IMR-90 (cell line): ENCODE data around the gene STAU1. TPM values are rescaled to one million over a fixed set of nuclear protein-coding genes. Genes with fewer than 3 reads are reported as not detected.

Experiments used
- ATAC-seq: fragments of 200-7000 bp; cut with Tn5 transposase; 2 replicates; pipeline ENCODE4 v1.9.1; 2020; ENCODE audit warnings: low read depth, mild to moderate bottlenecking, moderate library complexity
- BruUV-seq: library from RNA; stranded (reverse); fragments of 400-500 nt; replicated peaks from 2 replicates; lab custom pipeline; 2021; lab: Mats Ljungman, UMichigan
- CTCF ChIA-PET: fragments of 300-600 bp; formaldehyde crosslinking; extraction: SDS; loops from one replicate; lab custom pipeline; 2021; ENCODE audit warnings: antibody characterized with exemption; lab: Yijun Ruan, JAX
- POLR2A ChIA-PET: fragments of 300-600 bp; sonication (Branson Sonifier 250); formaldehyde crosslinking; loops from one replicate; lab custom pipeline; 2022; ENCODE audit warnings: antibody characterized with exemption; ENCODE audit not compliant: unreplicated experiment; lab: Charles Lee
- DNase-seq: peaks from one replicate; pipeline ENCODE4 v3.0.0; 2013
- H2AFZ ChIP-seq: replicated peaks from 2 replicates; pipeline ENCODE3; 2013; ENCODE audit warnings: low read length, mild to moderate bottlenecking; ENCODE audit not compliant: poor library complexity
- H2AK5ac ChIP-seq: 2 replicates; pipeline ENCODE4 v1.6.1; 2013; ENCODE audit warnings: low read depth, low read length, inconsistent platforms
- H2AK9ac ChIP-seq: replicated peaks from 2 replicates; pipeline ENCODE3; 2013; ENCODE audit warnings: mild to moderate bottlenecking, low read depth, low read length, moderate library complexity; ENCODE audit not compliant: poor library complexity
- H2BK120ac ChIP-seq: 2 replicates; pipeline ENCODE4 v1.6.1; 2013; ENCODE audit warnings: low read depth, low read length, inconsistent platforms
- H2BK15ac ChIP-seq: 3 replicates; pipeline ENCODE4 v1.6.1; 2013; ENCODE audit warnings: low read depth, low read length, inconsistent platforms
- H2BK20ac ChIP-seq: 2 replicates; pipeline ENCODE4 v1.6.1; 2013; ENCODE audit warnings: low read depth, mild to moderate bottlenecking, inconsistent platforms, low read length, moderate library complexity
- H2BK5ac ChIP-seq: 2 replicates; pipeline ENCODE4 v1.6.1; 2013; ENCODE audit warnings: mild to moderate bottlenecking, low read depth, low read length, inconsistent platforms; ENCODE audit not compliant: poor library complexity, severe bottlenecking
- H3K14ac ChIP-seq: replicated peaks from 2 replicates; pipeline ENCODE4 v1.6.1; 2013; ENCODE audit warnings: low read depth, low read length, inconsistent platforms
- H3K18ac ChIP-seq: 2 replicates; pipeline ENCODE4 v1.6.1; 2013; ENCODE audit warnings: low read depth, low read length, control low read depth
- H3K23ac ChIP-seq: 2 replicates; pipeline ENCODE4 v1.6.1; 2013; ENCODE audit warnings: low read depth, low read length, inconsistent platforms
- H3K27ac ChIP-seq: 2 replicates; pipeline ENCODE4 v1.5.1; 2013; ENCODE audit warnings: mild to moderate bottlenecking, control low read depth, low read length; ENCODE audit not compliant: insufficient read depth
- H3K27me3 ChIP-seq: 2 replicates; pipeline ENCODE4 v1.6.1; 2013; ENCODE audit warnings: low read length; ENCODE audit not compliant: control insufficient read depth, insufficient read depth
- H3K36me3 ChIP-seq: 2 replicates; pipeline ENCODE4 v1.6.1; 2013; ENCODE audit warnings: low read length, mixed read lengths; ENCODE audit not compliant: control insufficient read depth, insufficient read depth
- H3K4ac ChIP-seq: 2 replicates; pipeline ENCODE4 v1.6.1; 2013; ENCODE audit warnings: low read depth, low read length, inconsistent platforms
- H3K4me1 ChIP-seq: 2 replicates; pipeline ENCODE4 v1.6.1; 2013; ENCODE audit warnings: low read length, mixed read lengths; ENCODE audit not compliant: control insufficient read depth, insufficient read depth
- H3K4me2 ChIP-seq: 2 replicates; pipeline ENCODE4 v1.6.1; 2013; ENCODE audit warnings: low read depth, mild to moderate bottlenecking, control low read depth, low read length, moderate library complexity
- H3K4me3 ChIP-seq: 2 replicates; pipeline ENCODE4 v1.5.1; 2013; ENCODE audit warnings: low read depth, mild to moderate bottlenecking, control low read depth, low read length, moderate library complexity; ENCODE audit not compliant: insufficient read depth
- H3K56ac ChIP-seq: 2 replicates; pipeline ENCODE4 v1.6.1; 2013; ENCODE audit warnings: low read length, inconsistent platforms; ENCODE audit not compliant: insufficient read depth; ENCODE audit errors: extremely low read depth
- H3K79me1 ChIP-seq, 2 experiments: 2 replicates each; pipeline ENCODE4 v1.6.1; 2013; ENCODE audit warnings: low read length in 2 of 2, inconsistent platforms in 1 of 2, low read depth in 1 of 2
- H3K9ac ChIP-seq: 2 replicates; pipeline ENCODE4 v1.6.1; 2013; ENCODE audit warnings: low read depth, low read length, control low read depth
- H3K9me1 ChIP-seq: 2 replicates; pipeline ENCODE4 v1.6.1; 2013; ENCODE audit warnings: low read length, inconsistent platforms; ENCODE audit not compliant: insufficient read depth
- H3K9me3 ChIP-seq: 2 replicates; pipeline ENCODE4 v1.6.1; 2013; ENCODE audit warnings: low read length; ENCODE audit not compliant: control insufficient read depth, insufficient read depth
- H4K20me1 ChIP-seq: 2 replicates; pipeline ENCODE4 v1.6.1; 2013; ENCODE audit warnings: low read length, inconsistent platforms; ENCODE audit not compliant: insufficient read depth
- H4K5ac ChIP-seq: 2 replicates; pipeline ENCODE4 v1.6.1; 2013; ENCODE audit warnings: mild to moderate bottlenecking, low read depth, low read length, control low read depth
- H4K8ac ChIP-seq, 2 experiments: 2 replicates each; pipeline ENCODE4 v1.6.1; 2013; ENCODE audit warnings: low read depth in 2 of 2, low read length in 2 of 2, control low read depth in 1 of 2, inconsistent platforms in 1 of 2
- H4K91ac ChIP-seq: 2 replicates; pipeline ENCODE4 v1.6.1; 2013; ENCODE audit warnings: low read depth, low read length, inconsistent platforms; ENCODE audit not compliant: insufficient read depth
- CEBPB ChIP-seq: IDR thresholded peaks from 2 replicates; pipeline ENCODE4 v1.6.1; 2012; ENCODE audit warnings: low read depth, low read length, improper control_type of control experiment
- CHD1 ChIP-seq: IDR thresholded peaks from 2 replicates; pipeline ENCODE4 v1.6.1; 2012; ENCODE audit warnings: low read depth, low read length, improper control_type of control experiment
- MAFK ChIP-seq: IDR thresholded peaks from 2 replicates; pipeline ENCODE4 v1.6.1; 2012; ENCODE audit warnings: low read depth, low read length, improper control_type of control experiment
- RAD21 ChIP-seq: IDR thresholded peaks from 2 replicates; pipeline ENCODE4 v1.6.1; 2012; ENCODE audit warnings: low read length, improper control_type of control experiment
- WGBS, 2 experiments: methylation state at CpG; one replicate each; pipeline versions ENCODE4 v1.1.5 to v1.1.7; 2013; ENCODE audit warnings: missing lambda C conversion rate in 2 of 2; ENCODE audit not compliant: insufficient read length in 1 of 2; ENCODE audit errors: extremely low coverage in 2 of 2; 5-methylcytosine and 5-hydroxymethylcytosine counted together
- dilution Hi-C: fragments of 300-500 bp; cut with HindIII; formaldehyde crosslinking; loops from one replicate; pipeline ENCODE4 v1.14.3; 2018; ENCODE audit warnings: low sequenced_read_pairs; ENCODE audit not compliant: unreplicated experiment
- in situ Hi-C: fragments of 300-500 bp; cut with MboI; formaldehyde crosslinking; loops from 3 replicates; pipeline ENCODE4 v1.14.3; 2019; ENCODE audit warnings: low sequenced_read_pairs, inconsistent platforms, mixed read lengths
- intact Hi-C: fragments of 100-400 bp; cut with micrococcal nuclease; formaldehyde crosslinking; loops from 2 replicates; pipeline ENCODE4 v1.10.0; 2022
- polyA plus RNA-seq, 3 experiments: library from polyadenylated mRNA; depleted of rRNA; stranded (reverse); fragments of >200 nt; gene quantifications; 2 replicates each; pipeline ENCODE4 v1.2.3, GENCODE V29; 2012; ENCODE audit warnings: low replicate concordance in 1 of 3
- total RNA-seq: library from RNA; depleted of rRNA; stranded (reverse); fragments of >200 nt; gene quantifications from 2 replicates; pipeline ENCODE4 v1.2.3, GENCODE V29; 2012

STAU1 gene
- total and polyA plus RNA-seq, 2 of the 4 experiments (the other 2 are of a cell fraction), result 35.3 to 50.3 TPM

DNA sequence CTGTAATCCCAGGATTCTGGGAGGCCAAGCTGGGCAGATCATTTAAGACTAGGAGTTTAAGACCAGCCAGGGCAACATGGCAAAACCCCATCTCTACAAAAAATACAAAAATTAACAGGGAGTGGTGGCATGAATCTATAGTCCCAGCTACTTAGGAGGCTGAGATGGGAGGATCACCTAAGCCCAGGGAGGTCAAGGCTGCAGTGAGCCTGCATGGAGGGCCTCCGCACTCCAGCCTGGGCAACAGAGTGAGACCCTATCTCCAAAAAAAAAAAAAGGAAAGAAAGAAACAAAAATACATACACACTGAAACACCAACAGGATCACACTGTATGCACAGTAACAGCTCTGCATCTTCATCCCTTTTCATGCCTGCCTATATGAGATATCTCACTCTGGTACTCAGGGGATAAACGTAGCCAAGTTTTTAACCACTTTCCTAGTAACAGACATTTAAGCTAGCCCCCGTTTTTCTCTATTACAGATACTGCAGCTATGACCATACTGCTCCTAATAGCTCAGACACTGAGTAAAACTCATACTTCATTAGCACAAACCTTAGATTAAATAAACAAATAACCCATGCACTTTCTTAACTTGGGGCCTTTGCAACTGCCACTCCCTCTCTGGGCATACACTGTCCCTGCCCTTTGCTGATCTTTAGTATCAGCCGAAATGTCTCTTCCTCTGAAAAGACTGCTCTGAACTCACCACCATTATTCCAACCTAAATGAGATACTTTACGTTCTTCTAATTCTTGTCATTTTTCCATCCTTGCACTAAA is 41.5 kb downstream of the STAU1 start:
- H3K79me1 ChIP-seq, result peaks cover 23 to 68% of the 10 kb centered on the region in 2 experiments
- no peaks in the 10 kb centered on the region for H3K9me3 ChIP-seq
- H3K27me3 ChIP-seq, result no peaks in the 10 kb centered on the region
- ATAC-seq (no peak), DNase-seq (no peak)
- no peak overlapping the region for H3K23ac ChIP-seq
- H2AK9ac ChIP-seq, result no peak overlapping the region
- no peak overlapping the region for H3K4ac ChIP-seq
- no peak for TF ChIP-seq CEBPB
- TF ChIP-seq RAD21, result no peak
- no peak for TF ChIP-seq MAFK
- TF ChIP-seq CHD1, result no peak
- no peak overlapping the region for H2AK5ac ChIP-seq
- H4K91ac ChIP-seq, result no peak overlapping the region
- no peak overlapping the region for H3K9ac ChIP-seq
- H3K56ac ChIP-seq, result no peak overlapping the region
- dilution Hi-C loops, result no loop called here
- H3K4me1 ChIP-seq, result no peaks in the 10 kb centered on the region
- in situ Hi-C loops, result no loop called here
- ChIA-PET POLR2A (interaction anchor here (0.6 kb wide), 2 partner anchors 33 to 1694 kb away, joined by 3 read pairs; no protein-coding TSS in a partner anchor), CTCF (interaction anchor here (0.6 kb wide), 1 partner anchor 10 kb away, joined by 5 read pairs; no protein-coding TSS in a partner anchor)
- H3K4me3 ChIP-seq, result no peak overlapping the region
- H2BK120ac ChIP-seq, result no peak overlapping the region
- no peak overlapping the region for H3K14ac ChIP-seq
- H3K36me3 ChIP-seq, result peaks cover 33% of the 10 kb centered on the region
- intact Hi-C loops, result no loop called here
- peaks cover 9% of the 10 kb centered on the region; the same call in 1 of the 2 replicates for H3K9me1 ChIP-seq
- no peak overlapping the region for H3K18ac ChIP-seq
- H3K4me2 ChIP-seq, result no peak overlapping the region
- no peak overlapping the region for H3K27ac ChIP-seq
- H4K20me1 ChIP-seq, result peaks cover 36% of the 10 kb centered on the region
- no peak overlapping the region for H2BK5ac ChIP-seq
- H2BK15ac ChIP-seq, result no peak overlapping the region
- no peak overlapping the region for H2BK20ac ChIP-seq
- WGBS, 2 experiments, result 82% methylated on average over 2 of the region's 5 CpGs; no CpG with 5 or more reads in 1 of the 2 experiments
- no peak overlapping the region for H4K5ac ChIP-seq
- no peak overlapping the region for H2AFZ ChIP-seq
- BruUV-seq, result no TSS peak
- H4K8ac ChIP-seq, result no peak overlapping the region
